ES-I3 (cell line): Measurements from ENCODE around the gene ZNF133.
"Not testable (repeated sequence)": the region's sequence is repeated elsewhere in the genome, so short reads cannot be mapped to it uniquely, and the experiment has no call there.

Experiments used
- H3K36me3 ChIP-seq: 2 replicates; pipeline ENCODE4 v1.6.1; 2013; ENCODE audit warnings: mild to moderate bottlenecking, low read length, control low read depth, moderate library complexity; ENCODE audit not compliant: insufficient read depth
- H3K4me1 ChIP-seq: 2 replicates; pipeline ENCODE4 v1.6.1; 2013; ENCODE audit warnings: mild to moderate bottlenecking, control low read depth, low read length; ENCODE audit not compliant: insufficient read depth
- H3K9ac ChIP-seq: 2 replicates; pipeline ENCODE4 v1.6.1; 2013; ENCODE audit warnings: low read depth, mild to moderate bottlenecking, low read length, moderate library complexity
- H3K9me3 ChIP-seq: 2 replicates; pipeline ENCODE4 v1.6.1; 2013; ENCODE audit warnings: mild to moderate bottlenecking, low read length, moderate library complexity; ENCODE audit not compliant: control insufficient read depth, insufficient read depth

ZNF133 gene

DNA sequence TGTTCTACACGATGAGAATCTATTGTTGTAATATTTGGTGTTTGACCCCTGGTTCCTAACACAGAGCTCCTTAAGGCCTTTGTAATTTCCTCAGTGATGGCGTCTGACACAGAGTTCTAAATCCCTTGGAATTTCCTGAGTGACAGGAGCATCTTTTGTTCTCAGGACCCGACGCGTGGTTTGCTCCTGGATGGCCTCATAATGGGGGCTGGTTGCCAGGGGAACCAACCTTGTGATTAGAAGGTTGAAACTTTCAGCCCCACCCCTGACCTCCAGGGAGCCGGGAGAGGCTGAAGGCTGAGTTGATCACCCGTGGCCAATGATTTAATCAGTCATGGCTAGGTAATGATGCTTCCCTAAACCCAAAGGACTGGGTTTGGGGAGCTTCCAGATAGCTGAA lies 20.5 kb upstream of the ZNF133 start:
- no peak overlapping the region for H3K9ac ChIP-seq
- H3K9me3 ChIP-seq = no peaks in the 10 kb centered on the region
- 0 out of 2 replicates have a peak, but pooled peaks cover 6% of the 10 kb centered on the region for H3K4me1 ChIP-seq
- no peaks in the 10 kb centered on the region for H3K36me3 ChIP-seq

GRCh38 chr20:18271160-18271559 lies 17.2 kb upstream of the ZNF133 start:
- H3K9ac ChIP-seq = no peak overlapping the region
- H3K9me3 ChIP-seq = no peaks in the 10 kb centered on the region
- H3K36me3 ChIP-seq = no peaks in the 10 kb centered on the region
- 0 out of 2 replicates have a peak, but pooled peaks cover 6% of the 10 kb centered on the region for H3K4me1 ChIP-seq

DNA sequence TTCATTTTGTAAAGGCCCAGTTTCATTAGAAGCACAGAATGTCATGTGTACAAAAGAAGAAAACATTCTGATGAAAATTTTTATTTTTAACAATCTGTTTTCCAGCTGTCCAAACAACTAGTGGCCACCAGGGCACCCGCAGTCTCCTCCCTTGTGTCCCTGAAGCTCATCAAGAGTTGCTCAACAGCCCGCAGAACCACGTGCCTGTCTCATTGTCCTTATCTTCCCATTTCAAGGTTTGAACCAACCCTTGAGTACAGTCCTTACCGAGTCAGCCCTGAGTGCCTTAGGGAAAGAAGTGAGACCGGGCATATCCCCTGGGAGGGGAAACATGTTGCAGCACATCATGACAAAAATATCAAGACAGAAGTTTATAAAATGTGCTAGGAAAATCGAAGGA lies 15.9 kb upstream of the ZNF133 start:
- 0 out of 2 replicates have a peak, but pooled peaks cover 4% of the 10 kb centered on the region for H3K4me1 ChIP-seq
- H3K36me3 ChIP-seq = no peaks in the 10 kb centered on the region
- no peak overlapping the region for H3K9ac ChIP-seq
- H3K9me3 ChIP-seq = no peaks in the 10 kb centered on the region

DNA sequence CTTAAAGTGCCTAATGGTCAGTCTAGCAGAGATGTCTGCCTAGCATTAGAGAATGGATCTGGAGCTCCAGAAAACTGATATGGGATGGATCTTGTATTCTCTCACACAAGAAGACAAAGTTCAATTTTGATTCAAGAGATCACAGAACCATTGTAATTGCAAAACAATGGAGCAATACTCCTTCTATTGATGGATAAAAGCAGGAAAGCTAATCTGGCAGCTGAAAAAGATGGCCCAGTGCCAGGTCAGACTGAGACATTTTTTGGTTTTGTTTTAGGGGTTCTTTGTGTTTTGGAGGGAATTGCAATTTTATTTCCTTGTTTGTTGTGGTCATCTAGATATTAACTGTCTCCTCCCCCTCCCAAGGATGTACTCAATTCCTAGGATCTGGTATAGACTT lies 14.6 kb upstream of the ZNF133 start:
- Histone ChIP-seq H3K9ac (no peak overlapping the region), H3K36me3 (no peaks in the 10 kb centered on the region), H3K9me3 (no peaks in the 10 kb centered on the region), H3K4me1 (no peaks in the 10 kb centered on the region)

- H3K9ac ChIP-seq, H3K9me3 ChIP-seq, H3K4me1 ChIP-seq: not testable (repeated sequence)
Observed at GRCh38 chr20:18275960-18276359, 12.4 kb upstream of the ZNF133 start.

GRCh38 chr20:18276821-18277220 lies 11.5 kb upstream of the ZNF133 start:
- Histone ChIP-seq H3K9me3 (no peaks in the 10 kb centered on the region), H3K36me3 (no peaks in the 10 kb centered on the region), H3K9ac (no peak overlapping the region), H3K4me1 (no peaks in the 10 kb centered on the region)

More at GRCh38 chr20:18275960-18276359, 12.4 kb upstream of the ZNF133 start:
- H3K36me3 ChIP-seq = not testable (repeated sequence)

- no peaks in the 10 kb centered on the region for H3K4me1 ChIP-seq
- H3K9me3 ChIP-seq = peaks cover 4% of the 10 kb centered on the region; the same call in 1 of the 2 replicates
- no peaks in the 10 kb centered on the region for H3K36me3 ChIP-seq
- no peak overlapping the region for H3K9ac ChIP-seq
Observed at GRCh38 chr20:18279242-18279641, 9.1 kb upstream of the ZNF133 start.

DNA sequence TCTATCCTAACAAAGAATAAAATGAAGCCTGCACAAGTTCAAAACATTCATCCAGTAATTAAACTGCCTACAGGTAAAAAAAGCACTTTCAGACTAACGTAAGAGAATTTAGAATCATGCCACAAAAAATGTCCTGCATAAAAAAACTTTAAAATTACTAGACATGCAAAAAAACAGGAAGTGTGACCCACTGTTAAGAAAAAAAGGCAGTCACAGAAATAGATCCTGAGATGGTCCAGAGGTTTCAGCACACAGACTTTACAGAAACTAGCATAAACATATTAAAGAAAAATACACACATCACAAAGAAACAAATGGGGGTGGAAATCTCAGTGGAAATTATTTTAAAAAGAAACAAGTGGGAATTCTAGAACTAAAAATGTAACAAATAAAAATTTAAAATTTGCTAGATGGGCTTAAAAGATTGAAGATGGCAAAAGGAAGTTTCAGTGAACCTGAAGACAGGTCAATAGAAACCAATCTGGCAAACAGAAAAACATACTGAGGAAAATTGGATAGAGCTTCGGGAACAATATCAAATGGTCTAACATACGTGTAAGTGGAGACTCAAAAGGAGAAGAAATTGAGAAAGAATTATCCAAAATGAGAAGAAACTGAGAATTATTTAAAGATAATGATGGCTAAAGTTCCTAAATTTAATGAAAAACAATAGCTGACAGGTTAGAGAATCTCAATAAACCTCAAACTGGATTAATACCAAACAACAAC lies 3.4 kb upstream of the ZNF133 start:
- no peaks in the 10 kb centered on the region for H3K36me3 ChIP-seq
- H3K4me1 ChIP-seq = 0 out of 2 replicates have a peak, but pooled peaks cover 5% of the 10 kb centered on the region
- no peak overlapping the region for H3K9ac ChIP-seq
- H3K9me3 ChIP-seq = peaks cover 7% of the 10 kb centered on the region; the same call in 1 of the 2 replicates

GRCh38 chr20:18287546-18287914 lies 797 bp upstream of the ZNF133 start:
- Histone ChIP-seq H3K4me1 (0 out of 2 replicates have a peak, but pooled peaks cover 5% of the 10 kb centered on the region), H3K36me3 (no peaks in the 10 kb centered on the region), H3K9ac (peak overlapping the region; percentile 75), H3K9me3 (peaks cover 7% of the 10 kb centered on the region; the same call in 1 of the 2 replicates)

DNA sequence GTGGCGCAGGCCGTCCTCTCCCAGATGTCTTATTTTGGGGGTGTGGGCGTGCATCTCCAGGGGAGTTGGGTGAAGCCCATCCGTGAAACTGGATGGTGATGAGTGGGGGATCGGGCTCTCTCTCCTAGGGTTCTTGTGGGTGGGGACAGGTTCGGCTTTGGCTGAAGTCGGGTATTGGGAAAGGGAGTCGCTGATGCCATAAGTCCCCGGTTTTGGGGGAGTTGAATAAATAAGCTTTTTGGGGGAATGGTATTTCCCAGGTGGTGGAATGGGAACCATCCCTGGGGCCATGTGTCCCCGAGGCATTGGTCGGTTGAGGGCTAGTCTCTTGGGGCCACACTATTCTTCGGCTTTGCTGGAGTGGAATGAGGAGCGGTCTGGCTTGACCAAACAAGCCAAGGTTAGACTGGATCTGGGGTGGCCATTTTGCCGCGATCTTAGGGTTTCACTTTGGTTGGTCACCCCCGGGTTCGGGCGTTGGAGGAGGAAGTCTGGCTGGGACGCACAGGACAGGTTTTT lies 481 bp downstream of the ZNF133 start:
- H3K9me3 ChIP-seq = peaks cover 7% of the 10 kb centered on the region; the same call in 1 of the 2 replicates
- peak overlapping the region; percentile 75 for H3K9ac ChIP-seq
- peaks cover 4% of the 10 kb centered on the region; the same call in 1 of the 2 replicates for H3K36me3 ChIP-seq
- H3K4me1 ChIP-seq = 0 out of 2 replicates have a peak, but pooled peaks cover 5% of the 10 kb centered on the region

- H3K36me3 ChIP-seq = peaks cover 4% of the 10 kb centered on the region; the same call in 1 of the 2 replicates
- H3K4me1 ChIP-seq = 0 out of 2 replicates have a peak, but pooled peaks cover 5% of the 10 kb centered on the region
- H3K9me3 ChIP-seq = peaks cover 4% of the 10 kb centered on the region; the same call in 1 of the 2 replicates
- H3K9ac ChIP-seq = peak overlapping the region; percentile 75
Observed at GRCh38 chr20:18289306-18289705, 979 bp downstream of the ZNF133 start.

DNA sequence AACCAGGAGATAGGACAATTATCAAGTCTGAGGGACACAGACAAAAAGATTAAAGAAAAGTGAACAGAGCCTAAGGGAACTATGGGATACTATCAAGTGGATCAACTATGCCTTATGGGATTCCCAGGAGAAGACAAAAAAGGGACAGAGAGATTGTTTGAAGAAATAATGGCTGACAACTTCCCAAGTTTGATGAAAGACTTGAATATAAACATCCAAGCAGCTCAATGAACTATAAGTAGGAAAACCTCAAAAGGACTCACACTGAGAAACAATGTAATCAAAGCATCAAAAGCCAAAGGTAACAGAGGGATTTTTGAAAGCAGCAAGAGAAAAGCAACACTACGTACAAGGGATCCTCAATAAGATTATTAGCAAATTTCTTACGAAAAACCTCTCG lies 11.0 kb downstream of the ZNF133 start:
- no peak overlapping the region for H3K9ac ChIP-seq
- peaks cover under 1% of the 10 kb centered on the region; the same call in 1 of the 2 replicates for H3K9me3 ChIP-seq
- no peaks in the 10 kb centered on the region for H3K4me1 ChIP-seq
- no peaks in the 10 kb centered on the region for H3K36me3 ChIP-seq

DNA sequence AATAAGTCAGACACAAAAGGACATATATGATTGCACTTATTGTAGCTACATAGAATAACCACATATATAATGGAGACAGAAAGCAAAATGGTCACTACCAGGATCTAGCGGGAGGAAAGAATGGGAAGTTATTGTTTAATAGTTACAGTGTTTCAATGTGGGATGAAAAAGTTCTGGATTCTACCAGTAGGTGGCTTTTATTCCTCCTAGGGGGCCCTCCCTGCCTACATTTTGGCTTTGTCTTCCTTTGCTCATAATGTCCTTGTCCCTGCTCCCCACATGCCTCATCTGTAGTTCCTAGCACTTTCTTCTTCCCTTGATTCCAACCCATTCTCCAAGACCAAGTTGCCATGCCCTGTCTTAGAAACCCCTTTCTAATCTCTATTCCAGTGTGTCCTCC lies 16.3 kb downstream of the ZNF133 start:
- Histone ChIP-seq H3K9me3 (no peaks in the 10 kb centered on the region), H3K4me1 (no peaks in the 10 kb centered on the region), H3K9ac (no peak overlapping the region), H3K36me3 (peaks cover 3% of the 10 kb centered on the region; the same call in 1 of the 2 replicates)

GRCh38 chr20:18307301-18307700 lies 19.0 kb downstream of the ZNF133 start:
- no peaks in the 10 kb centered on the region for H3K9me3 ChIP-seq

GRCh38 chr20:18310051-18310450 lies 21.7 kb downstream of the ZNF133 start:
- H3K9me3 ChIP-seq = no peaks in the 10 kb centered on the region
- H3K4me1 ChIP-seq = no peaks in the 10 kb centered on the region
- H3K36me3 ChIP-seq = peaks cover 3% of the 10 kb centered on the region; the same call in 1 of the 2 replicates
- H3K9ac ChIP-seq = no peak overlapping the region

More at GRCh38 chr20:18307301-18307700, 19.0 kb downstream of the ZNF133 start:
- H3K36me3 ChIP-seq = peaks cover 3% of the 10 kb centered on the region; the same call in 1 of the 2 replicates
- H3K4me1 ChIP-seq = no peaks in the 10 kb centered on the region
- H3K9ac ChIP-seq = no peak overlapping the region
